ENCODE measurements around the gene PMF1. TPM values are rescaled to one million over a fixed set of nuclear protein-coding genes. Genes with fewer than 3 reads are reported as not detected.

Gene PMF1
- total RNA-seq, 1 experiment from 2014 or later, result 40.1 TPM

GRCh38 chr1:156233426-156234127 lies 20.8 kb downstream of the PMF1 start:
- Histone ChIP-seq H2AFZ (ENCODE audit: low read length) (no peak overlapping the region), H3K27ac (ENCODE audit: low read length) (no peak overlapping the region), H3K9me2 (replicated peaks; ENCODE audit: insufficient read depth, low read length) (no peaks in the 10 kb centered on the region), H3K36me3 (ENCODE audit: insufficient read depth, low read length) (peaks cover 2% of the 10 kb centered on the region; the same call in 1 of the 2 replicates), H3K4me3 (ENCODE audit: low read length) (no peak overlapping the region), H3K27me3 (ENCODE audit: low read length) (no peaks in the 10 kb centered on the region), H3K4me2 (ENCODE audit: low read depth, low read length, poor library complexity, severe bottlenecking) (no peak overlapping the region), H3K9ac (ENCODE audit: low read length) (no peak overlapping the region), H3K9me3 (ENCODE audit: low read length) (no peaks in the 10 kb centered on the region), H3K4me1 (ENCODE audit: low read length) (0 out of 2 replicates have a peak, but pooled peaks cover 5% of the 10 kb centered on the region), H3K79me2 (ENCODE audit: low read length) (no peaks in the 10 kb centered on the region), H4K20me1 (ENCODE audit: insufficient read depth, low read depth, low read length) (no peaks in the 10 kb centered on the region)
- DNase-seq, result no peak

GRCh38 chr1:156236164-156236563 lies 23.4 kb downstream of the PMF1 start:
- Histone ChIP-seq H3K36me3 (ENCODE audit: insufficient read depth, low read length) (peaks cover 2% of the 10 kb centered on the region; the same call in 1 of the 2 replicates), H4K20me1 (ENCODE audit: insufficient read depth, low read depth, low read length) (no peaks in the 10 kb centered on the region), H3K4me2 (ENCODE audit: low read depth, low read length, poor library complexity, severe bottlenecking) (no peak overlapping the region)

GRCh38 chr1:156238248-156238647 lies 25.4 kb downstream of the PMF1 start:
- Histone ChIP-seq H3K27me3 (ENCODE audit: low read length) (no peaks in the 10 kb centered on the region), H2AFZ (ENCODE audit: low read length) (no peak overlapping the region), H3K9ac (ENCODE audit: low read length) (no peak overlapping the region), H3K4me2 (ENCODE audit: low read depth, low read length, poor library complexity, severe bottlenecking) (no peak overlapping the region), H3K4me3 (ENCODE audit: low read length) (no peak overlapping the region), H4K20me1 (ENCODE audit: insufficient read depth, low read depth, low read length) (no peaks in the 10 kb centered on the region), H3K36me3 (ENCODE audit: insufficient read depth, low read length) (peaks cover 2% of the 10 kb centered on the region; the same call in 1 of the 2 replicates), H3K27ac (ENCODE audit: low read length) (no peak overlapping the region), H3K4me1 (ENCODE audit: low read length) (peaks cover 13% of the 10 kb centered on the region), H3K9me3 (ENCODE audit: low read length) (no peaks in the 10 kb centered on the region), H3K9me2 (replicated peaks; ENCODE audit: insufficient read depth, low read length) (no peaks in the 10 kb centered on the region), H3K79me2 (ENCODE audit: low read length) (no peaks in the 10 kb centered on the region)
- no peak for DNase-seq

More at GRCh38 chr1:156236164-156236563, 23.4 kb downstream of the PMF1 start:
- Histone ChIP-seq H2AFZ (ENCODE audit: low read length) (no peak overlapping the region), H3K27me3 (ENCODE audit: low read length) (no peaks in the 10 kb centered on the region), H3K9me2 (replicated peaks; ENCODE audit: insufficient read depth, low read length) (no peaks in the 10 kb centered on the region), H3K79me2 (ENCODE audit: low read length) (no peaks in the 10 kb centered on the region), H3K27ac (ENCODE audit: low read length) (no peak overlapping the region), H3K4me3 (ENCODE audit: low read length) (no peak overlapping the region), H3K9ac (ENCODE audit: low read length) (no peak overlapping the region), H3K9me3 (ENCODE audit: low read length) (no peaks in the 10 kb centered on the region), H3K4me1 (ENCODE audit: low read length) (peaks cover 6% of the 10 kb centered on the region)
- no peak for DNase-seq

- no peak overlapping the region for H3K27ac ChIP-seq (ENCODE audit: low read length)
- no peak overlapping the region for H3K4me3 ChIP-seq (ENCODE audit: low read length)
- H3K27me3 ChIP-seq (ENCODE audit: low read length), result no peaks in the 10 kb centered on the region
- no peaks in the 10 kb centered on the region for H3K79me2 ChIP-seq (ENCODE audit: low read length)
- peaks cover 2% of the 10 kb centered on the region; the same call in 1 of the 2 replicates for H3K36me3 ChIP-seq (ENCODE audit: insufficient read depth, low read length)
- H4K20me1 ChIP-seq (ENCODE audit: insufficient read depth, low read depth, low read length), result no peaks in the 10 kb centered on the region
- no peak overlapping the region for H3K4me2 ChIP-seq (ENCODE audit: low read depth, low read length, poor library complexity, severe bottlenecking)
- H3K9me2 ChIP-seq (replicated peaks; ENCODE audit: insufficient read depth, low read length), result no peaks in the 10 kb centered on the region
- peak; percentile 67 for DNase-seq
- H3K9ac ChIP-seq (ENCODE audit: low read length), result no peak overlapping the region
- no peak overlapping the region for H2AFZ ChIP-seq (ENCODE audit: low read length)
- peaks cover 13% of the 10 kb centered on the region for H3K4me1 ChIP-seq (ENCODE audit: low read length)
- no peaks in the 10 kb centered on the region for H3K9me3 ChIP-seq (ENCODE audit: low read length)
These were observed 28.6 kb downstream of the PMF1 start for GRCh38 chr1:156241311-156241811.

GRCh38 chr1:156241926-156242325 lies 29.1 kb downstream of the PMF1 start, which contains the start of gene BGLAP:
Gene BGLAP, plus strand, starts transcription at chr1:156242184. Its CDS starts 48 bp downstream, at chr1:156242232.
- Histone ChIP-seq H3K79me2 (ENCODE audit: low read length) (no peaks in the 10 kb centered on the region), H3K4me2 (ENCODE audit: low read depth, low read length, poor library complexity, severe bottlenecking) (no peak within 1 kb of the TSS), H3K4me1 (ENCODE audit: low read length) (peaks cover 13% of the 10 kb centered on the region), H3K9me2 (replicated peaks; ENCODE audit: insufficient read depth, low read length) (no peaks in the 10 kb centered on the region), H3K9me3 (ENCODE audit: low read length) (no peaks in the 10 kb centered on the region), H3K36me3 (ENCODE audit: insufficient read depth, low read length) (peaks cover 2% of the 10 kb centered on the region; the same call in 1 of the 2 replicates), H3K4me3 (ENCODE audit: low read length) (no peak within 1 kb of the TSS), H4K20me1 (ENCODE audit: insufficient read depth, low read depth, low read length) (no peaks in the 10 kb centered on the region), H3K27me3 (ENCODE audit: low read length) (no peaks in the 10 kb centered on the region), H3K27ac (ENCODE audit: low read length) (no peak within 1 kb of the TSS), H2AFZ (ENCODE audit: low read length) (no peak within 1 kb of the TSS), H3K9ac (ENCODE audit: low read length) (no peak within 1 kb of the TSS)
- DNase-seq, result no peak

- H3K36me3 ChIP-seq (ENCODE audit: insufficient read depth, low read length), result no peaks in the 10 kb centered on the region
- no peaks in the 10 kb centered on the region for H3K79me2 ChIP-seq (ENCODE audit: low read length)
- H2AFZ ChIP-seq (ENCODE audit: low read length), result no peak overlapping the region
- DNase-seq, result no peak
- no peak overlapping the region for H3K4me3 ChIP-seq (ENCODE audit: low read length)
- no peaks in the 10 kb centered on the region for H3K9me3 ChIP-seq (ENCODE audit: low read length)
- H3K9me2 ChIP-seq (replicated peaks; ENCODE audit: insufficient read depth, low read length), result no peaks in the 10 kb centered on the region
- H3K4me2 ChIP-seq (ENCODE audit: low read depth, low read length, poor library complexity, severe bottlenecking), result no peak overlapping the region
- H4K20me1 ChIP-seq (ENCODE audit: insufficient read depth, low read depth, low read length), result no peaks in the 10 kb centered on the region
- H3K27ac ChIP-seq (ENCODE audit: low read length), result no peak overlapping the region
- H3K9ac ChIP-seq (ENCODE audit: low read length), result no peak overlapping the region
- no peaks in the 10 kb centered on the region for H3K27me3 ChIP-seq (ENCODE audit: low read length)
- peaks cover 13% of the 10 kb centered on the region for H3K4me1 ChIP-seq (ENCODE audit: low read length)
These were observed 29.9 kb downstream of the PMF1 start for GRCh38 chr1:156242738-156243137.

GRCh38 chr1:156244126-156244525 lies 31.3 kb downstream of the PMF1 start:
- no peak overlapping the region for H3K9ac ChIP-seq (ENCODE audit: low read length)
- no peak overlapping the region for H3K4me3 ChIP-seq (ENCODE audit: low read length)
- H3K79me2 ChIP-seq (ENCODE audit: low read length), result no peaks in the 10 kb centered on the region
- no peaks in the 10 kb centered on the region for H3K36me3 ChIP-seq (ENCODE audit: insufficient read depth, low read length)
- no peaks in the 10 kb centered on the region for H3K27me3 ChIP-seq (ENCODE audit: low read length)
- no peak overlapping the region for H3K4me2 ChIP-seq (ENCODE audit: low read depth, low read length, poor library complexity, severe bottlenecking)
- peaks cover 13% of the 10 kb centered on the region for H3K4me1 ChIP-seq (ENCODE audit: low read length)
- H3K27ac ChIP-seq (ENCODE audit: low read length), result no peak overlapping the region
- H2AFZ ChIP-seq (ENCODE audit: low read length), result no peak overlapping the region
- H3K9me2 ChIP-seq (replicated peaks; ENCODE audit: insufficient read depth, low read length), result no peaks in the 10 kb centered on the region
- no peaks in the 10 kb centered on the region for H4K20me1 ChIP-seq (ENCODE audit: insufficient read depth, low read depth, low read length)
- no peak for DNase-seq
- H3K9me3 ChIP-seq (ENCODE audit: low read length), result no peaks in the 10 kb centered on the region

GRCh38 chr1:156244712-156245111 lies 31.9 kb downstream of the PMF1 start:
- no peak for DNase-seq
- Histone ChIP-seq H3K9ac (ENCODE audit: low read length) (no peak overlapping the region), H3K27ac (ENCODE audit: low read length) (no peak overlapping the region), H3K9me3 (ENCODE audit: low read length) (no peaks in the 10 kb centered on the region), H3K9me2 (replicated peaks; ENCODE audit: insufficient read depth, low read length) (no peaks in the 10 kb centered on the region), H3K4me3 (ENCODE audit: low read length) (no peak overlapping the region), H3K27me3 (ENCODE audit: low read length) (no peaks in the 10 kb centered on the region), H3K4me2 (ENCODE audit: low read depth, low read length, poor library complexity, severe bottlenecking) (no peak overlapping the region), H4K20me1 (ENCODE audit: insufficient read depth, low read depth, low read length) (no peaks in the 10 kb centered on the region), H2AFZ (ENCODE audit: low read length) (no peak overlapping the region), H3K36me3 (ENCODE audit: insufficient read depth, low read length) (no peaks in the 10 kb centered on the region), H3K79me2 (ENCODE audit: low read length) (no peaks in the 10 kb centered on the region), H3K4me1 (ENCODE audit: low read length) (peaks cover 13% of the 10 kb centered on the region)

Data from Karpas-422 (cell line).